Effector memory CD4-positive, alpha-beta T cell (primary cell): ENCODE data around the gene PRKACB.
A peak's percentile ranks its signal among the peaks of the same experiment; 100 is the strongest.

Source experiments
- DNase-seq, 3 donors: peaks; one replicate each; pipeline ENCODE4 v3.0.0-alpha.2; 2020
- H3K27ac ChIP-seq: 2 replicates; pipeline ENCODE4 v1.7.0; 2013; ENCODE audit warnings: mild to moderate bottlenecking, low read length, moderate library complexity; ENCODE audit not compliant: insufficient read depth, poor library complexity, severe bottlenecking
- H3K27me3 ChIP-seq: replicated peaks from 2 replicates; pipeline ENCODE4 v1.7.0; 2013; ENCODE audit warnings: mild to moderate bottlenecking, low read length; ENCODE audit not compliant: insufficient read depth, control insufficient read depth, poor library complexity, severe bottlenecking
- H3K36me3 ChIP-seq: 2 replicates; pipeline ENCODE4 v1.7.0; 2013; ENCODE audit warnings: mild to moderate bottlenecking, low read length, moderate library complexity; ENCODE audit not compliant: control insufficient read depth, insufficient read depth
- H3K4me1 ChIP-seq: 2 replicates; pipeline ENCODE4 v1.7.0; 2013; ENCODE audit warnings: low read length, mild to moderate bottlenecking; ENCODE audit not compliant: control insufficient read depth, insufficient read depth, poor library complexity, severe bottlenecking
- H3K4me3 ChIP-seq: 2 replicates; pipeline ENCODE4 v1.7.0; 2013; ENCODE audit warnings: low read length, low read depth, mild to moderate bottlenecking; ENCODE audit not compliant: insufficient read depth, poor library complexity, severe bottlenecking
- H3K9me3 ChIP-seq: 2 replicates; pipeline ENCODE4 v1.7.0; 2013; ENCODE audit warnings: mild to moderate bottlenecking, low read length, moderate library complexity; ENCODE audit not compliant: control insufficient read depth

The PRKACB gene

DNA sequence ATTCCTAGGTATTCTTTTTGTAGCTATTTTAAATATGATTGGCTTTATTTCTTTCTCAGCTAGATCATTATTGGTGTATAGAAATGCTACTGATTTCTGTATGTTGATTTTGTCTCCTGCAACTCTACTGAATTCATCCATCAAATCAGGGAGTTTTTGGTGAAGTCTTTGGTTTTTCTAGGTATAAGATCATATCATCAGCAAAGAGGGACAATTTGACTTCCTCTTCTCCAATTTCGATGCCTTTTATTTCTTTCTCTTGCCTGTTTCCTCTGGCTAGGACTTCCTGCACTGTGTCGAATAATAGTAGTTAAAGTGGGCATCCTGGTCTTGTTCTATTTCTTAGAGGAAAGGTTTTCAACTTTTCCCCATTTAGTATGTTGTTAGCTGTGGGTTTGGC is 27.5 kb upstream of the PRKACB start:
- Histone ChIP-seq H3K9me3 (no peaks in the 10 kb centered on the region), H3K27me3 (no peaks in the 10 kb centered on the region), H3K27ac (no peak overlapping the region), H3K4me3 (no peak overlapping the region), H3K36me3 (no peaks in the 10 kb centered on the region), H3K4me1 (no peaks in the 10 kb centered on the region)
- no peak for DNase-seq

DNA sequence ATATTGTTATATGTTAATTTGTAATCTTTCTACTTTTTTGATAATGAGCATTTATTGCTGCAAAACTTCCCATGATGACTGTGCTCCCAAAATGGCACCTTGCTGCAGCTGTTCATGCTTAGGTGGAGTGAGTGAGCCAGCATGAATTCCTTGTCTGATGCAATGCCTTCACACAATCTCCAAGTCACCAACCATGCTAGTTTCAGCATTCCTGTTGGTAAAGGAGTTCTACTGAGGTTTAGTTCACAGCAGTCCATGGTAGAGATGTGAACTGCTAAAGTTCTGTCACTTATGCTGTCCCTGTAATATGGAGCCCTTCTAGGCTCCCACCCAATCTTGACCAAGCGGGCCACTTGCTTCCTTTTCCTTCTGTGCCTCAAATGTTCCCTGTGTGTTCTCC is 26.2 kb upstream of the PRKACB start:
- Histone ChIP-seq H3K27me3 (no peaks in the 10 kb centered on the region), H3K4me3 (no peak overlapping the region), H3K4me1 (no peaks in the 10 kb centered on the region), H3K36me3 (no peaks in the 10 kb centered on the region), H3K27ac (no peak overlapping the region), H3K9me3 (no peaks in the 10 kb centered on the region)
- DNase-seq: no peak

GRCh38 chr1:84121360-84121759 is 22.7 kb upstream of the PRKACB start:
- no peaks in the 10 kb centered on the region for H3K4me1 ChIP-seq

GRCh38 chr1:84122780-84123382 is 21.2 kb upstream of the PRKACB start:
- Histone ChIP-seq H3K4me1 (no peaks in the 10 kb centered on the region), H3K9me3 (no peaks in the 10 kb centered on the region), H3K36me3 (no peaks in the 10 kb centered on the region), H3K27ac (no peak overlapping the region), H3K4me3 (no peak overlapping the region), H3K27me3 (no peaks in the 10 kb centered on the region)
- DNase-seq: peak in 1 of 3 donors; percentile 22

More at GRCh38 chr1:84121360-84121759, 22.7 kb upstream of the PRKACB start:
- no peaks in the 10 kb centered on the region for H3K27me3 ChIP-seq
- H3K4me3 ChIP-seq: no peak overlapping the region
- no peak overlapping the region for H3K27ac ChIP-seq
- no peaks in the 10 kb centered on the region for H3K36me3 ChIP-seq
- DNase-seq: no peak
- H3K9me3 ChIP-seq: no peaks in the 10 kb centered on the region

- Histone ChIP-seq H3K36me3 (no peaks in the 10 kb centered on the region), H3K9me3 (no peaks in the 10 kb centered on the region), H3K27me3 (no peaks in the 10 kb centered on the region), H3K4me1 (peaks cover 3% of the 10 kb centered on the region), H3K27ac (no peak overlapping the region), H3K4me3 (no peak overlapping the region)
- no peak for DNase-seq
These were observed 10.6 kb upstream of the PRKACB start for GRCh38 chr1:84133479-84133878.

DNA sequence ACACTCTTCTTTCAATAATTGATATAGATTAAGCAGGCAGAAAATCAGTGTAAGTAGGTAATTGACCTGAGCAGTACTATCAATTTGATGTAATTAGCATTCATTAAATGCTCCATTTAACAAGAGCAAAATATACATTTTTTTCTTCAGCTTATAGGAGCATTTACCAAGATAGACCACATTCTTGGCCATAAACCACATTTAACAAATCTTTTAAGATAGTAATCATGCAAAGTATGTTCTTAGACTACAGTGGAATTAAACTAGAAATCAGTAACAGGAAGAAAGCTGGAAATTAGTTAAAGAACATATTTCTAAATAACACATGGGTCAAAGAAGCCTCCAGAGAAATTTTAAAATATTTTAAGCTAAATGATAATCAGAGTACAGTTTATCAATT is 8.7 kb upstream of the PRKACB start:
- Histone ChIP-seq H3K4me3 (no peak overlapping the region), H3K27me3 (no peaks in the 10 kb centered on the region), H3K4me1 (peaks cover 3% of the 10 kb centered on the region), H3K9me3 (no peaks in the 10 kb centered on the region), H3K36me3 (no peaks in the 10 kb centered on the region), H3K27ac (no peak overlapping the region)
- DNase-seq: no peak

DNA sequence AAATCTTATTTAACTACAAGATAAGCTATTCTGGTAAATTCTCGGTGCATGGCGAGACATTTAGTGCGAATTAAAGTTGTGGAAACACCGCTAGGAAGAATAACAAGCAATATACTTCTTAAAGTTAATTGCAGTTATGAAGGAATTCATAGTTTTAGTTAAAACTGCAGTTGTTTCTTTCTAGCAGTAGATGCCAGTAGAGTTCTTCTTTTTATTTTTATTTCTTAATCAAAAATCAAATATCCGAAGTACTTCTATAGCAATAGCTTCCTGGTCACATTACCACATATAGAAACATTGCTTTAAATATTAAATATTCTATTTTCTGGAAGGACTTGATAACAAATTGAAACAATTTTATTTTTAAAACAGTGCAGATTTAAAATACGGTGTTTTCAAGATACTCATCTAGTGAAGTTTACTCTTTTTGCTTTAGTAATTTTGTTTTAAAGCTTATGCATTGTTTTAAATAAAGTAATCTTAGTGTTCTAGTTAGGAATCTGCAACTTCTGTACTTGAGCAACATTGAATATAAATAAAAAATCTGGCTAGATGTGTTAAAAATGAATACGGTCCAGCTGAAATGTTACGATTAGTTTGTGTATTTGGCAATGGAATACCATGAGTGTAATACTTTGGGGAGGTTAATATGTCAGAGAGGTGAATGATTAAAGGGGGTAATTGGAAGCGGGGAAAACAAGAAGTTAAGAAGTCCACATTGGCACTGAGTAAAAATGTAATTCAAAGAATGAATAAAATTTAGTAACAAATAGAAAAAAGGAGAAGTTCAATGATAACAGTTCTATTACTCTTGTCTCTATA is 2.7 kb upstream of the PRKACB start:
- H3K36me3 ChIP-seq: no peaks in the 10 kb centered on the region
- peaks cover 3% of the 10 kb centered on the region for H3K4me1 ChIP-seq
- no peak for DNase-seq
- H3K27ac ChIP-seq: no peak overlapping the region
- no peaks in the 10 kb centered on the region for H3K9me3 ChIP-seq
- H3K27me3 ChIP-seq: no peaks in the 10 kb centered on the region
- H3K4me3 ChIP-seq: no peak overlapping the region

DNA sequence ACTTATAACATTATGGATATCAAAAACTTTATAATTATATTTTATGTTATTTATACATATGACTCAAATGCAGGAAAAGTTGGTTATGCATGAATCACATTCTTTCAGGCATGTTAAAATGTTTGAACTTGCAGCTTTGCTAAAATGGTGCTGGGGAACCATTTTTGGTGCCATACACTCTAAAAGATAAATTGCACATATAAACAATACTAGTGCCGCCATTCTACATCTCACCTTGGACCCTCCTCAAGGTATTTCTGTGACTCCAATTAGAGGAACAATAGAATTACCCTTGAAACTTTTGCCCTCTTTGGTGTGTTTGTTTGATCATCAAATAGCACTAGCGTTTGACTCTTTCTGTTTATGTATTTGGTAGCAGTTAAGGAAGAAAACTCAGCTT is 997 bp downstream of the PRKACB start:
- Histone ChIP-seq H3K4me3 (peak overlapping the region; percentile 63), H3K27ac (peak overlapping the region; percentile 69), H3K4me1 (peaks cover 10% of the 10 kb centered on the region)

DNA sequence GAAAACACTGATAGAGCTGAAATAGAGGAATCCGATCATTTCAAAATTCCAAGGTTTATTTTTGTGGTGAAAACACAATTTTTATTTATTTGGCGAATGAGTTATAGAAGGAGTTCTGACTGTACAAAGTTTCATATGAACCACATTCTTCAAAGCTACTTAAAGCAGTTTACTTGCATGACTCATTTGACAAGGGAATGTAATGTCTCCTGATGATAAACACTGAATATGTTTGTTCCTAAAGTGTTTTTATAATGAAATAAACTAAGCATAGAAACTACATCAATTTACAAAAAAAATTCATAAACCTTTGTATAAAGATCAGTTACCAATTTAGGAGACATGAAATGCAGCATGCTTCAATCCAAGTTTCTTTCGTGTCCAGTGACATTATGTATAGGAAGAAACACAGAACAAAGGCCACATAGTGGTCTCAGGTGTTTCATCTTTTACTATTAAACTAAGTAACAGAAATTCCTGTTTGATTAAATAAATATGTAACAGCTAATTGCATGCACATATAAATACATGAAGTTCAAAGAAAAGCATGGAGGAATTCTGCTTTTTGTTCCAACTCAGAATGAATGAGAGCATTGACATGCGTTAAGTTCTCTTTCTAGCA is 2.5 kb downstream of the PRKACB start:
- Histone ChIP-seq H3K4me1 (peaks cover 13% of the 10 kb centered on the region), H3K4me3 (peak overlapping the region; percentile 63), H3K9me3 (no peaks in the 10 kb centered on the region), H3K27ac (peak overlapping the region; percentile 69), H3K27me3 (no peaks in the 10 kb centered on the region), H3K36me3 (peaks cover 4% of the 10 kb centered on the region)
- no peak for DNase-seq

More for the DNA sequence above, 997 bp downstream of the PRKACB start:
- Histone ChIP-seq H3K36me3 (no peaks in the 10 kb centered on the region), H3K27me3 (no peaks in the 10 kb centered on the region), H3K9me3 (no peaks in the 10 kb centered on the region)
- DNase-seq: peak in 1 of 3 donors; percentile 12

GRCh38 chr1:84148758-84149157 is 4.7 kb downstream of the PRKACB start:
- Histone ChIP-seq H3K27ac (no peak overlapping the region), H3K9me3 (no peaks in the 10 kb centered on the region), H3K36me3 (peaks cover 4% of the 10 kb centered on the region), H3K4me3 (no peak overlapping the region), H3K27me3 (no peaks in the 10 kb centered on the region), H3K4me1 (peaks cover 23% of the 10 kb centered on the region)
- DNase-seq: no peak
